Osteocyte (in vitro differentiated cells): ENCODE measurements around the gene HIVEP2. TPM values are rescaled to one million over a fixed set of nuclear protein-coding genes. Genes with fewer than 3 reads are reported as not detected.
A peak's percentile ranks its signal among the peaks of the same experiment; 100 is the strongest.

ENCODE experiments used
- DNase-seq: peaks from one replicate; pipeline ENCODE4 v3.0.0; 2021; ENCODE audit warnings: mixed read lengths; ENCODE audit not compliant: unreplicated experiment; ENCODE audit errors: extremely low spot score
- H3K27ac Mint-ChIP-seq: one replicate; pipeline ENCODE4 v1.8.0; 2021; ENCODE audit warnings: mild to moderate bottlenecking, mixed read lengths; ENCODE audit not compliant: unreplicated experiment
- H3K27me3 Mint-ChIP-seq: one replicate; pipeline ENCODE4 v1.8.0; 2021; ENCODE audit warnings: mixed read lengths; ENCODE audit not compliant: unreplicated experiment
- H3K36me3 Mint-ChIP-seq: one replicate; pipeline ENCODE4 v1.8.0; 2021; ENCODE audit warnings: mixed read lengths; ENCODE audit not compliant: unreplicated experiment
- H3K4me1 Mint-ChIP-seq: one replicate; pipeline ENCODE4 v1.8.0; 2021; ENCODE audit warnings: mixed read lengths; ENCODE audit not compliant: unreplicated experiment
- H3K4me3 Mint-ChIP-seq: one replicate; pipeline ENCODE4 v1.8.0; 2021; ENCODE audit warnings: mild to moderate bottlenecking, moderate library complexity, mixed read lengths; ENCODE audit not compliant: unreplicated experiment
- H3K9me3 Mint-ChIP-seq: one replicate; pipeline ENCODE4 v1.8.0; 2021; ENCODE audit warnings: mixed read lengths; ENCODE audit not compliant: unreplicated experiment
- total RNA-seq: library from RNA; stranded (reverse); gene quantifications from 2 replicates; pipeline ENCODE4 v1.2.1, GENCODE V29; 2021
- TF ChIP-seq, protein P1 (sequence below): fragments of 200-600 bp; sonication (generic); IDR thresholded peaks from 2 replicates; pipeline ENCODE4 v1.5.0; 2021; ENCODE audit warnings: antibody characterized with exemption, mild to moderate bottlenecking, moderate library complexity

HIVEP2 gene
- total RNA-seq, 1 donor from 2014 or later: 39.2 TPM

DNA sequence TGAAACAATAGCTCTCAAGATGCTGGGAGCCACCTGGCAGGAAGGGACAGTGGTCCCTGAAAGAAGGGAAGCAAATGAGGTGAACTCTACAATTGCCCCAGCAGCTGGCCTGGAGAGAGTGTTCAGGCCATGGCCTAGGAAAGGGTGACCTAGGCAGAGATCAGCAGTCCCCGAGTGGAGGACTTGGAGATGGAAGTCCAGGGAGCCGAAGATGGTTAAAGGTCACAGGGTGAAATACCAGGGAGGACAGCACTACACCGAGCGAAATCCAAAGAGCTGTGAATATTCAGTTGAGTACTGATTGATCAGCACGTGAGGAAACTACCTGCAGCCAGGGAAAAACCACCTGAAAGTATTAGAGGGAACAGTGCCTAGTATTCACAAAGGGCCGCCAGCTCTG lies 133.1 kb downstream of the HIVEP2 start:
- Mint-ChIP-seq H3K27ac (peak overlapping the region; percentile 35), H3K27me3 (no peaks in the 10 kb centered on the region), H3K9me3 (peaks cover 10% of the 10 kb centered on the region), H3K4me3 (no peak overlapping the region), H3K4me1 (peaks cover 53% of the 10 kb centered on the region), H3K36me3 (peaks cover 22% of the 10 kb centered on the region)
- TF ChIP-seq, protein P1, sequence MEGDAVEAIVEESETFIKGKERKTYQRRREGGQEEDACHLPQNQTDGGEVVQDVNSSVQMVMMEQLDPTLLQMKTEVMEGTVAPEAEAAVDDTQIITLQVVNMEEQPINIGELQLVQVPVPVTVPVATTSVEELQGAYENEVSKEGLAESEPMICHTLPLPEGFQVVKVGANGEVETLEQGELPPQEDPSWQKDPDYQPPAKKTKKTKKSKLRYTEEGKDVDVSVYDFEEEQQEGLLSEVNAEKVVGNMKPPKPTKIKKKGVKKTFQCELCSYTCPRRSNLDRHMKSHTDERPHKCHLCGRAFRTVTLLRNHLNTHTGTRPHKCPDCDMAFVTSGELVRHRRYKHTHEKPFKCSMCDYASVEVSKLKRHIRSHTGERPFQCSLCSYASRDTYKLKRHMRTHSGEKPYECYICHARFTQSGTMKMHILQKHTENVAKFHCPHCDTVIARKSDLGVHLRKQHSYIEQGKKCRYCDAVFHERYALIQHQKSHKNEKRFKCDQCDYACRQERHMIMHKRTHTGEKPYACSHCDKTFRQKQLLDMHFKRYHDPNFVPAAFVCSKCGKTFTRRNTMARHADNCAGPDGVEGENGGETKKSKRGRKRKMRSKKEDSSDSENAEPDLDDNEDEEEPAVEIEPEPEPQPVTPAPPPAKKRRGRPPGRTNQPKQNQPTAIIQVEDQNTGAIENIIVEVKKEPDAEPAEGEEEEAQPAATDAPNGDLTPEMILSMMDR: no peak
- no peak for DNase-seq

DNA sequence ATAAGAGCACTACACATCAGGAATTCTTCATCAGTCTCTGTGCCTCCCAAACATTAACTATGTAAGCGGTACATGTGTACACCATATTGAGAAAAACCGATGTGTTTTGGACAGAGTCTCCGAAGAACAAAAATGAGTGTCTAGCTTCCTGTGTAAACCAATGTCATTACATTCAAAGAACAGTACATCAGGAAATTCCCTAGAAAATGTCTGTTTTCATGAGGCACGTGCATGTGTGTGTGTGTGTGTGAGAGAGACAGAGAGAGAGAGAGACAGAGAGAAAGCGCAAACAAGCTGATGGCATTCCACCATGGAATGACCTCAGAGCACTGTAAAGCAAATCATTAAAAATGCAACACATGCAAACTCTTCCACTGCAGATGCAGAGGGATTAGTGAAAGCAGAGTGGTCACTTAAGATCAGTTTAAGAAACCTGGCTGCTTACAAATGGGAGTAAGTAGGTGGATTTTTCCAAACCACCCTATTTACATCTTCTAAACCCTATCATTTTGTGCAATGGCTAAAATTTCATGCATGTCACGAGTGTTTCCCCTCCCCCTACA lies 133.9 kb downstream of the HIVEP2 start:
- Mint-ChIP-seq H3K4me1 (peaks cover 45% of the 10 kb centered on the region), H3K27ac (peak overlapping the region; percentile 33), H3K4me3 (no peak overlapping the region), H3K27me3 (no peaks in the 10 kb centered on the region), H3K9me3 (peaks cover 12% of the 10 kb centered on the region), H3K36me3 (peaks cover 25% of the 10 kb centered on the region)
- TF ChIP-seq, protein P1: no peak
- DNase-seq: no peak

DNA sequence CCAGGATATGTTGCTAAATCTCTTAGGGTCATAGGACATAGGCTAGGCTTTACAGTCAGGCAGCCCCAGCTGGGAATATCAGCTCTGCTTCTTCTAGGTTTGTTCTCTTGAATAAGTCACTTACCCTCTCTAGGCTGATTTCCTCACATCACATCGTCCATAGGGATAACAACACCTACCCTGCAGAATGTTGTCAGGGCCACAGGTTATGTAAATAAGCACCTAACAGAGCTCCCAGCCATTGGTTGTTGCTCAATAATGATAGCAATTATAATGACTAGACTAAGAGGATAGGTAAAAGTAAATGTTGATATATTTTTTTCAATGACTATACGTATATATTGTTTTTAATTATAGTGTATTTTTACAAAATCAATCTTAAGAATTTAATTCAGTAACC lies 135.0 kb downstream of the HIVEP2 start:
- TF ChIP-seq, protein P1: no peak
- no peak overlapping the region for H3K27ac Mint-ChIP-seq

DNA sequence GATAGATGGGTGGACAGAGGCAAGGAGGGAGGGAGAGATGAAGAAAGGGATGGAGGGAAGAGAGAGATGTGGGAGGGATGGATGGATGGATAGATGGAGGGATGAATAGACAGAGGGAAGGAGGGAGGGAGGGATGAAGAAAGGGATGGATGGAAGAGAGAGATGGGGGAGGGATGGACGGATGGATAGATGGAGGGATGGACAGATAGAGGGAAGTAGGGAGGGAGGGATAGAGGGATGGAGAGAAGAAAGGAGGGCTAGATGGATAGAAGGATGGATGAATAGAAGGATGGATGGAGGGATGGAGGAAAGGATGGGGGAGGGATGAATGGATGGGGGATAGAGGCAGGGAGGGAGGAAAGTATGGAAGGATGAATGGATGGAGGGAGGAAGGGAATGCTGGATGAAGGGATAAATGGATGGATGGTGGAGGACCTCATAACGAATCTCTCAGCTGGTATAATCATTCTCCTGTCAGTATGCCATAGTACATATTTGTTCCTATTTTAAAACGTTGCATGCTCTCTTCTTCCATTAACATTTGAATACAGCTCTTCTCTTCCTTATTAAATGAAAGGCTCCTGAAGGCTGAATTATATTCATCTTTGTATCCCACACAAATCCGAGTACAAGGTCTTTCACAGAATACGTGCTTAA lies 136.4 kb downstream of the HIVEP2 start:
- no peak for DNase-seq
- no peaks in the 10 kb centered on the region for H3K27me3 Mint-ChIP-seq
- TF ChIP-seq, protein P1: no peak
- peaks cover 36% of the 10 kb centered on the region for H3K4me1 Mint-ChIP-seq
- H3K9me3 Mint-ChIP-seq: peaks cover 12% of the 10 kb centered on the region
- H3K4me3 Mint-ChIP-seq: no peak overlapping the region
- H3K36me3 Mint-ChIP-seq: peaks cover 18% of the 10 kb centered on the region
- no peak overlapping the region for H3K27ac Mint-ChIP-seq

More for the DNA sequence above, 135.0 kb downstream of the HIVEP2 start:
- Mint-ChIP-seq H3K4me3 (no peak overlapping the region), H3K36me3 (peaks cover 25% of the 10 kb centered on the region), H3K4me1 (peaks cover 39% of the 10 kb centered on the region), H3K9me3 (peaks cover 12% of the 10 kb centered on the region), H3K27me3 (no peaks in the 10 kb centered on the region)
- DNase-seq: no peak

DNA sequence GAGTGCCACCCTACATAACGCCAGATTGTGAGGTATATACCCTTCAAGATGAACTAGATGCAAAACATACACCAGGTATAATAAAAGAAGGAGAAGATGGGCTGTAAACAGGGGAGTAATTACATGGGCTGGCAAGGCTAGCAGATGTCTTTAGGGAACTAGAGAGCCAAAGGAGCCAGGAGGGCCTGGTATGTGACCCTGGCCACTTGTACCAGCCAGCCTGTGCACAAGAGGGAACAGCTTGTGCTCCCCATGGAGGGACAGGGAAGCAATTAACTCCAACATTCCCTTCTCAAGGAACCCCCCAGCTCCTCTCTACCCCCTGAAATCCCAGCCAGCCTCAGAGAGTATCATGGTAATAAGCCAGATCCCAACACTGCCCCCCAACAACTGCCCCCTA lies 139.9 kb downstream of the HIVEP2 start:
- no peak overlapping the region for H3K27ac Mint-ChIP-seq
- TF ChIP-seq, protein P1: no peak
- no peaks in the 10 kb centered on the region for H3K27me3 Mint-ChIP-seq
- no peak overlapping the region for H3K4me3 Mint-ChIP-seq
- peaks cover 13% of the 10 kb centered on the region for H3K36me3 Mint-ChIP-seq
- peaks cover 7% of the 10 kb centered on the region for H3K9me3 Mint-ChIP-seq
- peaks cover 44% of the 10 kb centered on the region for H3K4me1 Mint-ChIP-seq
- DNase-seq: no peak
